DOHH2 (cell line): ENCODE data around the gene CASP9.

ENCODE experiments used
- CTCF ChIP-seq: fragments of 200-600 bp; sonication (generic); IDR thresholded peaks from one replicate; pipeline ENCODE4 v1.5.1; 2014; ENCODE audit warnings: antibody characterized with exemption, mild to moderate bottlenecking, low read depth, low read length; ENCODE audit not compliant: poor library complexity, severe bottlenecking
- EZH2phosphoT487 ChIP-seq: fragments of 200-600 bp; sonication (generic); IDR thresholded peaks from 2 replicates; pipeline ENCODE4 v1.6.1; 2017; ENCODE audit warnings: borderline replicate concordance, mild to moderate bottlenecking, antibody characterized with exemption, low read length, moderate library complexity, mixed read lengths

DNA sequence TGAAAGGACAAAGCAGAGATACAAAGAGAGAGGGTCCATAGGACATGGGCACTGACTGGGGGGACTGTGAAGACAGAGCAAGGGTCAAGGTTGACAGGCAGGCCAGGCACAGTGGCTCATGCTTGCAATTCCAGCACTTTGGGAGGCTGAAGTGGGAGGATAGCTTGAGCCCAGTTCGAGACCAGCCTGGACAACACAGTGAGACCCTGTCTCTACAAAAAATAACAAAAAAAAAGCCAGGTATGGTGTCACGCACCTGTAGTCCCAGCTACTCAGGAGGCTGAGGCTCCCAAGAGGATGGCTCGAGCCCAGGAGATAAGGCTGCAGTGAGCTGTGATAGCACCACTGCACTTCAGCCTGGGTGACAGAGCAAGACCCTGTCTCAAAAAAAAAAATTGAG, 4.4 kb downstream of the CASP9 start:
- TF ChIP-seq CTCF, result no peak
- TF ChIP-seq EZH2phosphoT487, result no peak
